Measurements from ENCODE around the gene OSBPL9. TPM values are rescaled to one million over a fixed set of nuclear protein-coding genes. Genes with fewer than 3 reads are reported as not detected.

OSBPL9 gene
- total and polyA plus RNA-seq, 2 experiments from 2014 or later, result 82.7 to 102 TPM

- Histone ChIP-seq H3K79me2 (replicated peaks; ENCODE audit: insufficient read depth) (no peaks in the 10 kb centered on the region), H3K36me3 (ENCODE audit: insufficient read depth) (peaks cover 15% of the 10 kb centered on the region), H2AFZ (no peak overlapping the region), H4K20me1 (replicated peaks; ENCODE audit: insufficient read depth) (no peaks in the 10 kb centered on the region), H3K27me3 (ENCODE audit: insufficient read depth) (no peaks in the 10 kb centered on the region), H3F3A (replicated peaks; ENCODE audit: low read depth) (no peaks in the 10 kb centered on the region), H3K27ac (ENCODE audit: low read depth) (no peak overlapping the region), H3K9me2 (ENCODE audit: insufficient read depth) (no peaks in the 10 kb centered on the region), H3K4me2 (no peak overlapping the region), H3K4me3 (no peak overlapping the region), H3K4me1 (ENCODE audit: insufficient read depth) (no peaks in the 10 kb centered on the region)
- DNase-seq (ENCODE audit: low spot score), result peak; percentile 80
- TF ChIP-seq ZNF114 (CRISPR knock-in tag; IDR thresholded peaks at IDR 0.05), result no peak
- no peak for TF ChIP-seq ZNF331 (CRISPR knock-in tag; IDR thresholded peaks at IDR 0.05; ENCODE audit: low read depth)
- TF ChIP-seq CREB1 (CRISPR knock-in tag; IDR thresholded peaks at IDR 0.05; ENCODE audit: low read depth), result no peak
- TF ChIP-seq CTCF (conservative IDR thresholded peaks at IDR 0.05; ENCODE audit: low read depth in 2 of 2), result peak; percentile 71 to 95
- no peak for TF ChIP-seq REST (IDR thresholded peaks at IDR 0.05; ENCODE audit: unreplicated experiment)
- no peak for TF ChIP-seq POLR2AphosphoS5 (IDR thresholded peaks at IDR 0.05; ENCODE audit: low read depth)
- Mint-ChIP-seq H3K9me3 (no peaks in the 10 kb centered on the region), H3K36me3 (ENCODE audit: low read depth) (peaks cover 44% of the 10 kb centered on the region), H3K4me3 (no peak overlapping the region), H3K4me1 (no peaks in the 10 kb centered on the region), H3K27ac (no peak overlapping the region), H3K27me3 (ENCODE audit: insufficient read depth, low read depth, poor library complexity) (no peaks in the 10 kb centered on the region)
- ATAC-seq, result peak; percentile 79
Measured at GRCh38 chr1:51768971-51769588, 152.2 kb downstream of the OSBPL9 start.

- Mint-ChIP-seq H3K9me3 (no peaks in the 10 kb centered on the region), H3K4me1 (no peaks in the 10 kb centered on the region), H3K36me3 (ENCODE audit: low read depth) (peaks cover 40% of the 10 kb centered on the region), H3K27me3 (ENCODE audit: insufficient read depth, low read depth, poor library complexity) (peaks cover 1% of the 10 kb centered on the region), H3K27ac (no peak overlapping the region), H3K4me3 (no peak overlapping the region)
- DNase-seq (ENCODE audit: low spot score), result no peak
- no peak overlapping the region for H2AFZ ChIP-seq
- H3K27ac ChIP-seq (ENCODE audit: low read depth), result no peak overlapping the region
- no peak overlapping the region for H3K4me3 ChIP-seq
- no peak overlapping the region for H3K4me2 ChIP-seq
- 0 out of 2 replicates have a peak, but pooled peaks cover 3% of the 10 kb centered on the region for H4K20me1 ChIP-seq (replicated peaks; ENCODE audit: insufficient read depth)
- no peaks in the 10 kb centered on the region for H3K4me1 ChIP-seq (ENCODE audit: insufficient read depth)
- no peaks in the 10 kb centered on the region for H3K79me2 ChIP-seq (replicated peaks; ENCODE audit: insufficient read depth)
- peaks cover 9% of the 10 kb centered on the region; the same call in 1 of the 2 replicates for H3K36me3 ChIP-seq (ENCODE audit: insufficient read depth)
- H3F3A ChIP-seq (replicated peaks; ENCODE audit: low read depth), result no peaks in the 10 kb centered on the region
- H3K27me3 ChIP-seq (ENCODE audit: insufficient read depth), result no peaks in the 10 kb centered on the region
- no peaks in the 10 kb centered on the region for H3K9me2 ChIP-seq (ENCODE audit: insufficient read depth)
- no peak for ATAC-seq
- no peak for TF ChIP-seq REST (IDR thresholded peaks at IDR 0.05; ENCODE audit: unreplicated experiment)
Measured at GRCh38 chr1:51776408-51776807, 159.5 kb downstream of the OSBPL9 start.
